Osteocyte (in vitro differentiated cells): ENCODE data around the gene PLCG2. TPM values are rescaled to one million over a fixed set of nuclear protein-coding genes. Genes with fewer than 3 reads are reported as not detected.

ENCODE experiments used
- DNase-seq: peaks from one replicate; pipeline ENCODE4 v3.0.0; 2021; ENCODE audit warnings: mixed read lengths; ENCODE audit not compliant: unreplicated experiment; ENCODE audit errors: extremely low spot score
- H3K27ac Mint-ChIP-seq: one replicate; pipeline ENCODE4 v1.8.0; 2021; ENCODE audit warnings: mild to moderate bottlenecking, mixed read lengths; ENCODE audit not compliant: unreplicated experiment
- H3K27me3 Mint-ChIP-seq: one replicate; pipeline ENCODE4 v1.8.0; 2021; ENCODE audit warnings: mixed read lengths; ENCODE audit not compliant: unreplicated experiment
- H3K36me3 Mint-ChIP-seq: one replicate; pipeline ENCODE4 v1.8.0; 2021; ENCODE audit warnings: mixed read lengths; ENCODE audit not compliant: unreplicated experiment
- H3K4me1 Mint-ChIP-seq: one replicate; pipeline ENCODE4 v1.8.0; 2021; ENCODE audit warnings: mixed read lengths; ENCODE audit not compliant: unreplicated experiment
- H3K4me3 Mint-ChIP-seq: one replicate; pipeline ENCODE4 v1.8.0; 2021; ENCODE audit warnings: mild to moderate bottlenecking, moderate library complexity, mixed read lengths; ENCODE audit not compliant: unreplicated experiment
- H3K9me3 Mint-ChIP-seq: one replicate; pipeline ENCODE4 v1.8.0; 2021; ENCODE audit warnings: mixed read lengths; ENCODE audit not compliant: unreplicated experiment
- CTCF ChIP-seq: fragments of 200-600 bp; sonication (generic); IDR thresholded peaks from 2 replicates; pipeline ENCODE4 v1.5.0; 2021; ENCODE audit warnings: antibody characterized with exemption, mild to moderate bottlenecking, moderate library complexity
- total RNA-seq: library from RNA; stranded (reverse); gene quantifications from 2 replicates; pipeline ENCODE4 v1.2.1, GENCODE V29; 2021

PLCG2 gene
- total RNA-seq, 1 donor from 2014 or later, result not detected

- no peak for TF ChIP-seq CTCF
- Mint-ChIP-seq H3K27me3 (peaks cover 26% of the 10 kb centered on the region), H3K4me1 (no peaks in the 10 kb centered on the region), H3K9me3 (no peaks in the 10 kb centered on the region), H3K4me3 (no peak overlapping the region), H3K27ac (no peak overlapping the region), H3K36me3 (no peaks in the 10 kb centered on the region)
- DNase-seq, result no peak
These were observed 84.7 kb downstream of the PLCG2 start for GRCh38 chr16:81863630-81864352.

- no peak for TF ChIP-seq CTCF
- no peak overlapping the region for H3K27ac Mint-ChIP-seq
- DNase-seq, result no peak
- peaks cover 35% of the 10 kb centered on the region for H3K27me3 Mint-ChIP-seq
- H3K4me1 Mint-ChIP-seq, result no peaks in the 10 kb centered on the region
- H3K4me3 Mint-ChIP-seq, result no peak overlapping the region
- H3K9me3 Mint-ChIP-seq, result no peaks in the 10 kb centered on the region
- H3K36me3 Mint-ChIP-seq, result no peaks in the 10 kb centered on the region
These were observed 85.7 kb downstream of the PLCG2 start for GRCh38 chr16:81864646-81865382.

- no peak for TF ChIP-seq CTCF
- no peaks in the 10 kb centered on the region for H3K4me1 Mint-ChIP-seq
- H3K27me3 Mint-ChIP-seq, result peaks cover 40% of the 10 kb centered on the region
- no peaks in the 10 kb centered on the region for H3K36me3 Mint-ChIP-seq
- H3K27ac Mint-ChIP-seq, result no peak overlapping the region
- DNase-seq, result no peak
- H3K9me3 Mint-ChIP-seq, result no peaks in the 10 kb centered on the region
- H3K4me3 Mint-ChIP-seq, result no peak overlapping the region
These were observed 87.8 kb downstream of the PLCG2 start for GRCh38 chr16:81866820-81867440.

- DNase-seq, result no peak
- H3K36me3 Mint-ChIP-seq, result no peaks in the 10 kb centered on the region
- peaks cover 42% of the 10 kb centered on the region for H3K27me3 Mint-ChIP-seq
- no peak for TF ChIP-seq CTCF
- H3K4me3 Mint-ChIP-seq, result no peak overlapping the region
- H3K4me1 Mint-ChIP-seq, result no peaks in the 10 kb centered on the region
- no peaks in the 10 kb centered on the region for H3K9me3 Mint-ChIP-seq
- no peak overlapping the region for H3K27ac Mint-ChIP-seq
These were observed 89.1 kb downstream of the PLCG2 start for GRCh38 chr16:81868057-81868748.
